PFSK-1 (cell line): ENCODE data around the gene SYNE4.

Experiments used
- POLR2AphosphoS5 ChIP-seq: IDR thresholded peaks from 2 replicates; pipeline ENCODE4 v1.6.1; 2012; ENCODE audit warnings: low read depth, mild to moderate bottlenecking, control low read depth, low read length, moderate library complexity
- SIN3A ChIP-seq: IDR thresholded peaks from 2 replicates; pipeline ENCODE4 v1.6.1; 2012; ENCODE audit warnings: mild to moderate bottlenecking, low read length, moderate library complexity, borderline replicate concordance; ENCODE audit not compliant: insufficient read depth

- TF ChIP-seq SIN3A, result no peak
- no peak for TF ChIP-seq POLR2AphosphoS5
Observed at GRCh38 chr19:36051236-36051635, 42.6 kb upstream of the SYNE4 start.
